ENCODE measurements around the gene NEMP2. TPM values are rescaled to one million over a fixed set of nuclear protein-coding genes. Genes with fewer than 3 reads are reported as not detected.

The NEMP2 gene
- polyA plus RNA-seq, 1 donor (not counting 4 experiments of a cell fraction or from before 2014, with no cell fraction given): 2.1 TPM

- Histone ChIP-seq H3K79me2 (ENCODE audit: control insufficient read depth, insufficient read depth, low read length) (no peaks in the 10 kb centered on the region), H3K9me1 (ENCODE audit: control insufficient read depth, extremely low read depth, insufficient read depth, low read length) (no peaks in the 10 kb centered on the region), H3K4me1 (ENCODE audit: control insufficient read depth, extremely low read depth, insufficient read depth, low read length) (no peaks in the 10 kb centered on the region), H3K9ac (ENCODE audit: control insufficient read depth, extremely low read depth, insufficient read depth, low read length) (no peak overlapping the region), H2AFZ (ENCODE audit: control insufficient read depth, low read length) (no peak overlapping the region), H3K36me3 (ENCODE audit: control insufficient read depth in 2 of 2, extremely low read depth in 1 of 2, insufficient read depth in 2 of 2, low read length in 2 of 2) (no peaks in the 10 kb centered on the region), H3K9me3 (ENCODE audit: control insufficient read depth, low read depth, low read length) (no peaks in the 10 kb centered on the region), H3K4me3 (ENCODE audit: control insufficient read depth in 2 of 3, extremely low read depth in 1 of 3, insufficient read depth in 2 of 3, low read depth in 1 of 3, low read length in 3 of 3) (no peak overlapping the region), H3K4me2 (ENCODE audit: control insufficient read depth, extremely low read depth, insufficient read depth, low read depth, low read length) (no peak overlapping the region), H4K20me1 (ENCODE audit: control insufficient read depth, extremely low read depth, insufficient read depth, low read length) (no peaks in the 10 kb centered on the region), H3K27me3 (ENCODE audit: control insufficient read depth, extremely low read depth, insufficient read depth, low read length) (no peaks in the 10 kb centered on the region), H3K27ac (ENCODE audit: control insufficient read depth, insufficient read depth, low read length) (no peak overlapping the region)
- no peak for TF ChIP-seq CTCF (optimal IDR thresholded peaks at IDR 0.05 in 1 of 3, IDR thresholded peaks at IDR 0.05 in 1 of 3, conservative IDR thresholded peaks at IDR 0.05 in 1 of 3; ENCODE audit: extremely low read depth in 1 of 3, insufficient read depth in 2 of 3, low read length in 3 of 3)
- no peak for TF ChIP-seq EZH2 (IDR thresholded peaks at IDR 0.05; ENCODE audit: low read length)
- FAIRE-seq: no peak
- no peak for DNase-seq (ENCODE audit: low read depth, low spot score)
- dilution Hi-C loops (cut with MboI; ENCODE audit: extremely low pct_ligation_motif_present, low sequenced_read_pairs): no loop called here
These were observed 28.6 kb upstream of the NEMP2 start for GRCh38 chr2:190563109-190563508.

GRCh38 chr2:190562121-190562520 is 27.6 kb upstream of the NEMP2 start:
- no peaks in the 10 kb centered on the region for H3K9me3 ChIP-seq (ENCODE audit: control insufficient read depth, low read depth, low read length)
- no peaks in the 10 kb centered on the region for H3K4me1 ChIP-seq (ENCODE audit: control insufficient read depth, extremely low read depth, insufficient read depth, low read length)
- no peaks in the 10 kb centered on the region for H3K27me3 ChIP-seq (ENCODE audit: control insufficient read depth, extremely low read depth, insufficient read depth, low read length)
- H3K79me2 ChIP-seq (ENCODE audit: control insufficient read depth, insufficient read depth, low read length): no peaks in the 10 kb centered on the region
- no peak overlapping the region for H3K4me3 ChIP-seq (ENCODE audit: control insufficient read depth in 2 of 3, extremely low read depth in 1 of 3, insufficient read depth in 2 of 3, low read depth in 1 of 3, low read length in 3 of 3)
- FAIRE-seq: no peak
- no peaks in the 10 kb centered on the region for H3K36me3 ChIP-seq (ENCODE audit: control insufficient read depth in 2 of 2, extremely low read depth in 1 of 2, insufficient read depth in 2 of 2, low read length in 2 of 2)
- H3K27ac ChIP-seq (ENCODE audit: control insufficient read depth, insufficient read depth, low read length): no peak overlapping the region
- no peak for TF ChIP-seq CTCF (optimal IDR thresholded peaks at IDR 0.05 in 1 of 3, IDR thresholded peaks at IDR 0.05 in 1 of 3, conservative IDR thresholded peaks at IDR 0.05 in 1 of 3; ENCODE audit: extremely low read depth in 1 of 3, insufficient read depth in 2 of 3, low read length in 3 of 3)
- no peak for TF ChIP-seq EZH2 (IDR thresholded peaks at IDR 0.05; ENCODE audit: low read length)
- H4K20me1 ChIP-seq (ENCODE audit: control insufficient read depth, extremely low read depth, insufficient read depth, low read length): no peaks in the 10 kb centered on the region
- H3K9ac ChIP-seq (ENCODE audit: control insufficient read depth, extremely low read depth, insufficient read depth, low read length): no peak overlapping the region
- H3K4me2 ChIP-seq (ENCODE audit: control insufficient read depth, extremely low read depth, insufficient read depth, low read depth, low read length): no peak overlapping the region
- no peak overlapping the region for H2AFZ ChIP-seq (ENCODE audit: control insufficient read depth, low read length)
- dilution Hi-C loops (cut with MboI; ENCODE audit: extremely low pct_ligation_motif_present, low sequenced_read_pairs): no loop called here
- H3K9me1 ChIP-seq (ENCODE audit: control insufficient read depth, extremely low read depth, insufficient read depth, low read length): no peaks in the 10 kb centered on the region
- no peak for DNase-seq (ENCODE audit: low read depth, low spot score)
